GM18505 (cell line): ENCODE results near the gene KMT2C.
"Not testable (repeated sequence)": the region's sequence is repeated elsewhere in the genome, so short reads cannot be mapped to it uniquely, and the experiment has no call there.

ENCODE experiments used
- ATAC-seq: cut with Tn5 transposase; IDR thresholded peaks from one replicate; pipeline ENCODE4 v1.9.1; 2021; ENCODE audit not compliant: unreplicated experiment
- POLR2A ChIP-seq: IDR thresholded peaks from 4 replicates; pipeline ENCODE4 v1.6.1; 2011; ENCODE audit warnings: borderline replicate concordance; ENCODE audit not compliant: insufficient read depth, insufficient read length; ENCODE audit errors: extremely low read depth

KMT2C gene

DNA sequence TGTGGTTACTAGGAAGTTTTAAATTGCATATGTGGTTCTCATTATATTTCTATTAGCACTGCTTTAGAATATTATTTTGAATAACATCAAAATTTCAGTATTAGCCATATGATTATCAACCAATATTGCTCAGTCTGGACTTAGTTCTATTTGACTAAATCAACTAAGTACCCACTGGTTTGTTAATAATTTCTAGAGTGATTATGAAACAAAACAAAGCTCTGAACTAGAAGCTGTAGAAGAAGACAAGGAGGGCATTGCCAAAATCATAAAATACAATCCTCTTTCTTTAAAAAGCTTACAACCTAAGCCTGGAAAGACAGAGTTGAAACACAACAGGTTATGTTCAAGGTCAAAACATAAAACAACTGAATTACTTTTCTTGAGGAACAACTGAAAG is 204.7 kb downstream of the KMT2C start:
- no peak for ATAC-seq
- no peak for TF ChIP-seq POLR2A

DNA sequence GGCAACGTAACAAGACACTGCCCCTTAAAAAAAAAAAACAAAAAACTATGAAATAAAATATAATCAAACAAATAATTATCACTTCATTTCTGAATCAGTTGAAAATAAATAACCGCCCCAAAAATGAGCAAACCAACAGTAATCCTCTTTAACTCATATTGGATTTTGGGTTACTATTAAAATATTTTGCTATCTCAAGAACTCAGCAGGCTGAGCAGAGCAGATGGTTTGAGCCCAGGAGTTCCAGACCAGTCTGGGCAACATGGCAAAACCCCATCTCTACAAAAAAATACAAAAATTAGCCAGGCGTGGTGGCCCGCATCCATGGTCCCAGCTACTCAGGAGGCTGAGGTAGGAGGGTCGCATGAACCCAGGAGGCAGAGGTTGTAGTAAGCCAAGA is 216.2 kb downstream of the KMT2C start:
- not testable (repeated sequence) for ATAC-seq

DNA sequence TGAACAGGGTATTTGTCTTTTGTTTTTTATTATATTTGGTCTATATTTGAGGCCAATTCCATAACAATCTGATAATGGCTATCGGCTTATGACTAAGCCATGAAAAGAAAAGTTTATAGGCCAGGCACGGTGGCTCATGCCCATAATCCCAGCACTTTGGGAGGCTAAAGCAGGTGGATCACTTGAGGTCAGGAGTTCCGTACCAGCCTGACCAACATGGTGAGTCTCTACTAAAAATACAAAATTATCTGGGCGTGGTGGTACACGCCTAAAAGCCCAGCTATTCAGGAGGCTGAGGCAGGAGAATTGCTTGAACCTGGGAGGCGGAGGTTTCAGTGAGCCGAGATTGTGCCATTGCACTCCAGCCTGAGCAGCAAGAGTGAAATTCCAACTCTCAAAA is 227.0 kb downstream of the KMT2C start:
- ATAC-seq: not testable (repeated sequence)

DNA sequence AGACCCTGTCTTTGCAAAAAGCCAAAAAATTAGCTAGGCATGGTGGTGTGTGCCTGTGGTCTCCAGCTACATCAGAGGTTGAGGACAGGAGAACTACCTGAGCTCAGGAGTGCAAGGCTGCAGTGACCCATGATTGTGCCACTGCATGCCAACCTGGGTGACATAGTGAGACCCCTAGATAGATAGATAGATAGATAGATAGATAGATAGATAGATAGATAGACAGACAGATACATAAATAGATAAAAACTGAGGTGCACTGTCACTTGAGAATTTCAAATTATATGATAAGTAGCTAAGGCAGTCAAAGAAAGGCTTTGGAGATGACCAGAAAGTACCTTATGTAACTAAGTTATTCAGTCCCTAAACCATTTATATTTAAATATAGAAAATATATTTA is 231.4 kb downstream of the KMT2C start:
- ATAC-seq: not testable (repeated sequence)

DNA sequence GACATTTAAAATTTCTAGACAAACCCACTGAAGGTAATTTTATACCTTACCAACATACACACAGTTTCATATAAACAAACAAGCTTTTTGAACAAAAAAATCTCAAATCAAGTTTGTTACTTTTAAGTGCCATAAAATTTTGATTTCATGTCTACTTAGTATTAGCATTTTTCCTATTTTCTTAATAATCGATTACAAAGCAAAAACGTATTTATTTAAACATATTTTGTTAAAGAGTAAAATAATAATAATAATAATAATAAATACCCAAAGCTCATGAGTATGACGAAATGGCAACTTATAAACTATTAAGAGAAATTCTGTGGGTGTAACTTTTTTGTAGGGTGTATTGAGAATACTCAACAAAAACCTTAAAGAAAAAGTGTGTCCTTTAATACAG is 232.7 kb downstream of the KMT2C start:
- no peak for TF ChIP-seq POLR2A
- ATAC-seq: no peak

DNA sequence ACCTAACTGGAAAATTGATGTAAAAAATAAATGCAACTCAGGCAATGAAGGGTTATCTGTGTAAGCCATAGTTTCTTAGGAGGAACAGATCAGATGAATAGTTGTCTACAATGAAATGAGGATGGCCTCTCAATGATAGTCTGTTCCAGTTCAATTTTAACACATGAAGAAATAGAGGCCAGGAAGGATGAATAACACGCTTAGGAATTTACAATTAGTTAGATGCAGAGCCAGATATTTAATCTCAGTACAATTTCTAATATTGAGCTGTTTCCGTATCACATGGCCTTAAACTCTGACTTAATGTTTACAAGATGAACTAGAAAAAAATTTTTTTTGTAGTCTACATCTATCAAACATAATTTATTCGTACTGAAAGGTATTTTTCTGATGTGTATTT is 233.7 kb downstream of the KMT2C start:
- no peak for TF ChIP-seq POLR2A

DNA sequence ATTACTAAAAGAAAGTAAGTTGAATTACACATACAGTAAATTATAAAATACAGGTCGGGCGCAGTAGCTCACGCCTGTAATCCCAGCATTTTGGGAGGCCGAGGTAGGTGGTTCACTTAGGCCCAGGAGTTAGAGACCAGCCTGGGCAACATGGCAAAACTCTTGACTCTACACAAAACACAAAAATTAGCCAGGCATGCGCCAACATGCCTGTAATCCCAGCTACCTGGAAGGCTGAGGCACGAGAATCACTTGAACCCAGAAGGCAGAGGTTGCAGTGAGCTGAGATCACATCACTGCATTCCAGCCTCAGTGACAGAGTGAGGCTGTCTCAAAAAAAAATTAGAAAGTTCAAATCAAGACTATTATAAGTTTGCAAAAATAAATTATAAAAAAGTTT is 235.4 kb downstream of the KMT2C start:
- ATAC-seq: no peak
- no peak for TF ChIP-seq POLR2A

More for the DNA sequence above, 233.7 kb downstream of the KMT2C start:
- ATAC-seq: no peak

DNA sequence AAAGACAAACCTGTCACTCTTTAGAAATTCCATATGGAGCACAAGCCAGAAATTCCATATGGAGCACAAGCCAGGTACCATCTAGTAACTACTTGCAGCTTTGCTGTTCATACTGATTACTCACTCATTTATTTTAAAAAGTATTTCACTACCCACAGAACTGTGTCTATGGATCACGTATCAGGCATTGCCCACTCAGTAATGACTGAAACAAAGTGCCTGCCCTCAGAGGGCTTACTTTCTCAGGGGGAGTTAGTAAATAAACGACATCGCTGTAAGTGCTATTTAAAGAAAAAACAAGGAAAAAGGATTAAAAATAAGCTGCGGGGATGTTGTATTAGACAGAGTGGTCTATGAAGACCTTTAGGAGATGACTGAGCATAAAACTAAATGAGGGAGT is 239.4 kb downstream of the KMT2C start:
- no peak for ATAC-seq
- TF ChIP-seq POLR2A: no peak

DNA sequence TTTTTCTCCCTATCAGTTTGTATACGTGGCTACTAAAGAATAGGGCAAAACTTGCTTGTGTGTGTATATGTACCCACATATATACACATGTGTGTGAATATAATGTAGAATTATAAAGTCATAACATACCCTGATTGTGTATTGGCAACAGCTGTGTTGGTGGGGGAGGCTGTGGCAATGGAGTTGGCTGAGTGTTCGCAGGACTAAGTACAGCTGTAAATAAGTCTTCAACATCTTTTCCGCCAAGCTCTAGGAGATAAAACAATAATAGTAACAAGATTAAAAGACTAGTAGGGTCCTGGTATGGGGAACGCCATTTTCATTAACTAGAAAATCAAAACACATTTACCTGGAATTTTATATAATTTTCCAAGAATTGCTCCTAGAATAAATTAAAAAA is 241.9 kb downstream of the KMT2C start:
- no peak for ATAC-seq
- no peak for TF ChIP-seq POLR2A

DNA sequence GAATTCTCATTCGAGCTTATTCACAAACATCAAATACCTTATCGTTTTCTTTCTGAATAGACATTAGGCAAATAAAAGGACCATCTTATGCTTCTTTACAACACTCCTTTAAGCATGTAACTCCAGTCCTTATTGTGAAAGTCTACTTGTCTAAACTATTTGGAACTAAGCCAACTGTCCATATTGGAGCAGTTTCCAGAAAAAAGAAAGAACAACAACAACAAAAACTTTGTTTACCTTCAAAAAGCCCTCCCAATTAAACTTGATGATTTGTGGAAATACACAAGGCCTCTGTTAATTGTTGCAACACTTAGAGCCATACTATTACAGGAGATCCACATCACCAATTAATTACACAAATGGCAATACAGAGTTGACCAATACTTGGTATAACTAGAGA is 246.7 kb downstream of the KMT2C start:
- no peak for TF ChIP-seq POLR2A
- no peak for ATAC-seq

DNA sequence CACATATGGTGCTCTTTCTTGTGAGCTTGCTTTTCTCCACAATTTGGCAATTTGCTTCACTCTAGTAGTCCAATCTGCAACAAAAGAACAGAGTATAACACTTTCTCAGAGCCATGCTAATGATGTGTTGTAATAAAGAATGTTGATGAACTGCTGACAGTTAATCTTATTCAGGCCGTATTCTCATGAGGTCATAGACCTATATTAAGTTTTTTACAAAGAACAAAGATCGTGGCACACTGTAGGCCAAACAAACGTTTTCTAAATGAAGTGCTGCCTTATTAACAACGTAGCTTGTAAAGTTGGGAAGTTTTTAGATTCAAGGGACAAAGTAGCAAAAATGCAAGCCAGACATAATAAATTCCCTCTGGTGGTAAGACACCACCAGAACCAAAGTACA is 250.2 kb downstream of the KMT2C start:
- ATAC-seq: no peak
- no peak for TF ChIP-seq POLR2A

DNA sequence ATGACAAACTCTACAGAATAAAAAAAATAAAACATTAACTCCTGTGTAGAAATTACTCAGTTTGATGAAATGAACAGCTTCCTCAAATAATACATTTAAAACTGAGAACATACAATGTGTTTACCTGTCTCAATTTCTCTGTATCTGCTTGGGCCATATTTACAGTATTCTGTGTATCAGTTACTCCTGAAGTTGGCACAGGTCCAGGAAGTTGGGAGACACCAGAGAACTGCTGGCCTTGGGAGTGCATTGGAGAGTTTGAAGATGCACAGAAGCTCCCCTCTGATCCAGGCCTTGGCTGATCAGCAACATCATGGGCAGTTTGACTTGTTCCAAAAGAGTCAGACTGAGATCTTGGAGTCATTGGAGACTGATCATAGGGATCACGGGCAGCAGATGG is 255.2 kb downstream of the KMT2C start:
- ATAC-seq: no peak
- TF ChIP-seq POLR2A: no peak

DNA sequence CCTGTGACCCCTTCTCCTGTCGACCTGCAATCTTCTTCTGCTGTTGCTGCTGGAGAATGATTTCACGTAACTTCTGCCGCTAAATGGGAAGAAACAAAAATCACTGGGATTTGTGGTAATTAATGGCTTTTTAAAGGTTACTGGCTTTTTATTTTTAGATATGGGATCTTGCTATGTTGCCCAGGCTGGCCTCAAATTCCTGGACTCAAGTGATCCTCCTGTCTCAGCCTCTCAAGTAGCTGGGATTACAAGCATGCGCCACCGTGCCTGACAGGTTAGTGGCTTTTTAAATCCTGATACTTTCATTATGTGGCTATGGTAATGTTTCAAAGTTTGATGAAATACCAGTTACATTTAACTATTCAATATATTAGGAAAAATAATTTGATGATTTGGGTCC is 255.8 kb downstream of the KMT2C start:
- ATAC-seq: no peak
- TF ChIP-seq POLR2A: no peak

DNA sequence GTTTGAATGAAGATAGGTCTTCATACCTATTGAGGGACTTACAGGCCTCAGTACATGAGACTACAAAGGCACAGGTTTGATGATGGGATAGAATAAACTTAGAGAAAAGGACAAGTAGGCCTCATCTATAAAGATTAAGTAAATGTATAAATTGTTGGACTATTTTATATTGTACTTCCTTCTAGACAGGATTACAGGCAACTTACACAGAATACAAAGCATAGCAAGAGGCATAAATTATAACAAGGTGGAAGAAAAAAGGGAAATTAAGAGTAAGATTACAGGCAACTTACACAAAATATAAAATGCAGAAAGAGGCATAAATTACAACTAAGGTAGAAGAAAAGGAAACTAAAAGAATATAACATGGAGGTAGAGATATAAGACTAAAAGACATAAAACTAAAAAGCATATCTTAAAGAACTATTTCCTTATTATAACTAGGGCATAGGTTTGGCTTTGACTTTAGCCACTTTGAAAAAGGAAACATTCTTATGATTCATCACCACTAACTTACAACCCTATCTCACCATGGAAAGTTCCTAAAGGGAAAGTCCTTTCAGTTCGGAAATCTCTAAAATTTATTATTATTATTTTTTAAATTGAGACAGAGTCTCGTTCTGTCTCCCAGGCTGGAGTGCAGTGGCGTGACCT is 257.3 kb downstream of the KMT2C start:
- no peak for ATAC-seq
- TF ChIP-seq POLR2A: no peak

DNA sequence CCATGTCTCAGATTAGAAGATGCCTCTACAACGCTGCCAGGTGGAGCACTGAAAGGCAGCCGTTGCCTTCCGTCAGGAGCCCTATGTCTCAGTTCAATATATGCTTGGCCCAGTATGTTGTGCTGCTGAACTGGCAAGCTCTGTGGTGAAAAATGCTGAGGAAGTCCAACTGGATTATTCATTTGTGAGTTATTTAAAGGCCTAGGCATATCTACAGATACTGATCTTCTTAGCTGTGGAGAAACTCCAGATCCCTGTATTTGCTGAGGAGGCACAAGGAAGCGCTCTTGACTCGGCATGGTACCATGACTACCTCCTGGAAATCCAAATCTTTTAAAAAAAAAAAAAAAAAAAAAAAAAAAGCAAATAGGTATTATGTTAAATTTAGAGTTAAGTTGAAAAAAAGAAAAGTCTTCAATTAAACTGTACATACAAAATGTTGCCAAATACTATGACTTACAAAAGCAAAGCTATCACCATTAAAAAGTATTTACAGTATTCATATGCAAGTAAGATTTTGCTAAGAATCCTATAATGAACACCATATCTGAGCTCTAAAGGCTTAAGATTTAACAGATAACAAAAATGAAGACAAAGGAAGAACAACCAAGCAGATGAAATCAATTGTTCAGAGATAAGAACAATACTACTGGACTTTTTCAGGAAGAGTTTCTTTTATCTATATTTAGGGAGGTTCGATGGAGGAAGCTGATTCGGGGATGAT is 258.0 kb downstream of the KMT2C start:
- ATAC-seq: no peak
- TF ChIP-seq POLR2A: no peak

DNA sequence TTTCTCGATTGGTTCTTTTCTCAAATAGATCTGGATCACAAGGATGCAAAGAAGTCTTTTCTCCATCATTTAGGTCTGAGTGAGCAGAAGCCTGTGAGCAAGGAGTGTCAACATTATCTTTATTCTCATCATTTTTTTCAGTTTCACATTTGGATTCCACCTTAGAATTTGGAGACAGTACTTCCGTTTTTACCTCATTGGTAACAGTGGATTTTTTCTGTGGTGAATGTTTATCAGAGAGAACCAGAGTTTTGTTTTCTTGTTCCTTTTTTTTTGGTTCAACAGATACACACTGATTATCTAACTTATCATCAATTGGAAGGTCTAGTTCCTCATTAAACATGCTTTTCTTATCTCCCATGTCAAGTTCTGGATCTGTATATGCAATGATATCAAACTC is 259.0 kb downstream of the KMT2C start:
- peak; percentile 81 for ATAC-seq
- no peak for TF ChIP-seq POLR2A
